Measurements from ENCODE around the gene PSMA7. TPM values are rescaled to one million over a fixed set of nuclear protein-coding genes. Genes with fewer than 3 reads are reported as not detected.

Gene PSMA7
- polyA plus RNA-seq, 1 donor (not counting 4 experiments of a cell fraction or from before 2014, with no cell fraction given): 383 TPM

DNA sequence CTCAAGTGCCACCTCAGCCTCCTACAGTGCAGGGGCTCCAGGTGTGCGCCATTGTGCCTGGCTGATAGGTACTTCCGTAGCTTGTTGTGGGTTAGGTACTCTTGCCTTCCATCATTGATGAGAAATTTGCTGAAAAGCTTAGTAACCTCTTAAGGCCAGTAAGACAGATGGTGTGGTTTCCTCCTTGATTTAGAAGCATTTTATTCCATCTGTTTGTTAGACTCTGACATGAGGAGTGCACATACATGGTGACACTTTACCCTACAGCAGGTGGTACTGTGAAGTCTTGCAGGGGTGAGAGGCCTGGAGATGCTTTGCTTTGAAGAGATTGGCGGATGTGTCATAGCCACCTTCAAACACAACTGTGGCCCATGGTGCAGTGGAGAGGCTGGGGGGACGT is 24.9 kb upstream of the PSMA7 start:
- no peak for FAIRE-seq
- H3K36me3 ChIP-seq (ENCODE audit: control insufficient read depth in 2 of 2, extremely low read depth in 1 of 2, insufficient read depth in 2 of 2, low read length in 2 of 2): peaks cover 18 to 19% of the 10 kb centered on the region in 2 experiments

DNA sequence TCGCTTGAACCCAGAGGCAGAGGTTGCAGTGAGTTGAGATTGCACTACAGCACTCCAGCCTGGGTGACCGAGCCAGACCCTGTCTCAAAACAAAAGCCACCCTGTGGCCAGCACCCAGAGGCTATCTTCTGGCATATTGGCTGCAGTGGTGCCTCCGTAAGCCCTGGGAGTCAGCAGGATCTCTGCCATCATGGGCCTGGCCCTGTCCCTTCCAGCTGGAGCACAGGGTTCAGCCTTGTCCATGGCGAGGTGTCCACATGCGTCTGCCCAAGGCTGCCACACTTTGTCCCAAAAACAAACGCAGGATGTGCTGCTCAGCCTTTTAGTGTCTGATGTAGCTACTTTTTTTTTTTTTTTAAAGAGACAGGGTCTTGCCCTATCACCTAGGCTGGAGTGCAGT is 24.3 kb upstream of the PSMA7 start:
- Histone ChIP-seq H3K79me2 (ENCODE audit: control insufficient read depth, insufficient read depth, low read length) (no peaks in the 10 kb centered on the region), H3K4me2 (ENCODE audit: control insufficient read depth, extremely low read depth, insufficient read depth, low read depth, low read length) (no peak overlapping the region), H3K36me3 (ENCODE audit: control insufficient read depth in 2 of 2, extremely low read depth in 1 of 2, insufficient read depth in 2 of 2, low read length in 2 of 2) (peaks cover 18 to 20% of the 10 kb centered on the region in 2 experiments), H3K9ac (ENCODE audit: control insufficient read depth, extremely low read depth, insufficient read depth, low read length) (no peak overlapping the region), H3K9me3 (ENCODE audit: control insufficient read depth, low read depth, low read length) (no peaks in the 10 kb centered on the region), H2AFZ (ENCODE audit: control insufficient read depth, low read length) (no peak overlapping the region), H3K4me1 (ENCODE audit: control insufficient read depth, extremely low read depth, insufficient read depth, low read length) (no peaks in the 10 kb centered on the region), H4K20me1 (ENCODE audit: control insufficient read depth, extremely low read depth, insufficient read depth, low read length) (no peaks in the 10 kb centered on the region), H3K27me3 (ENCODE audit: control insufficient read depth, extremely low read depth, insufficient read depth, low read length) (no peaks in the 10 kb centered on the region), H3K27ac (ENCODE audit: control insufficient read depth, insufficient read depth, low read length) (no peak overlapping the region), H3K4me3 (ENCODE audit: control insufficient read depth in 2 of 3, extremely low read depth in 1 of 3, insufficient read depth in 2 of 3, low read depth in 1 of 3, low read length in 3 of 3) (no peak overlapping the region), H3K9me1 (ENCODE audit: control insufficient read depth, extremely low read depth, insufficient read depth, low read length) (no peaks in the 10 kb centered on the region)
- no peak for DNase-seq (ENCODE audit: low read depth, low spot score)
- no peak for FAIRE-seq
- dilution Hi-C loops (cut with MboI; ENCODE audit: extremely low pct_ligation_motif_present, low sequenced_read_pairs): no loop called here
- no peak for TF ChIP-seq EZH2 (IDR thresholded peaks at IDR 0.05; ENCODE audit: low read length)
- TF ChIP-seq, protein P1, sequence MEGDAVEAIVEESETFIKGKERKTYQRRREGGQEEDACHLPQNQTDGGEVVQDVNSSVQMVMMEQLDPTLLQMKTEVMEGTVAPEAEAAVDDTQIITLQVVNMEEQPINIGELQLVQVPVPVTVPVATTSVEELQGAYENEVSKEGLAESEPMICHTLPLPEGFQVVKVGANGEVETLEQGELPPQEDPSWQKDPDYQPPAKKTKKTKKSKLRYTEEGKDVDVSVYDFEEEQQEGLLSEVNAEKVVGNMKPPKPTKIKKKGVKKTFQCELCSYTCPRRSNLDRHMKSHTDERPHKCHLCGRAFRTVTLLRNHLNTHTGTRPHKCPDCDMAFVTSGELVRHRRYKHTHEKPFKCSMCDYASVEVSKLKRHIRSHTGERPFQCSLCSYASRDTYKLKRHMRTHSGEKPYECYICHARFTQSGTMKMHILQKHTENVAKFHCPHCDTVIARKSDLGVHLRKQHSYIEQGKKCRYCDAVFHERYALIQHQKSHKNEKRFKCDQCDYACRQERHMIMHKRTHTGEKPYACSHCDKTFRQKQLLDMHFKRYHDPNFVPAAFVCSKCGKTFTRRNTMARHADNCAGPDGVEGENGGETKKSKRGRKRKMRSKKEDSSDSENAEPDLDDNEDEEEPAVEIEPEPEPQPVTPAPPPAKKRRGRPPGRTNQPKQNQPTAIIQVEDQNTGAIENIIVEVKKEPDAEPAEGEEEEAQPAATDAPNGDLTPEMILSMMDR (optimal IDR thresholded peaks at IDR 0.05 in 1 of 3, IDR thresholded peaks at IDR 0.05 in 1 of 3, conservative IDR thresholded peaks at IDR 0.05 in 1 of 3; ENCODE audit: extremely low read depth in 1 of 3, insufficient read depth in 2 of 3, low read length in 3 of 3): no peak

More for the DNA sequence above, 24.9 kb upstream of the PSMA7 start:
- TF ChIP-seq EZH2 (IDR thresholded peaks at IDR 0.05; ENCODE audit: low read length): no peak
- TF ChIP-seq, protein P1 (optimal IDR thresholded peaks at IDR 0.05 in 1 of 3, IDR thresholded peaks at IDR 0.05 in 1 of 3, conservative IDR thresholded peaks at IDR 0.05 in 1 of 3; ENCODE audit: extremely low read depth in 1 of 3, insufficient read depth in 2 of 3, low read length in 3 of 3): no peak
- Histone ChIP-seq H3K79me2 (ENCODE audit: control insufficient read depth, insufficient read depth, low read length) (no peaks in the 10 kb centered on the region), H2AFZ (ENCODE audit: control insufficient read depth, low read length) (no peak overlapping the region), H3K27me3 (ENCODE audit: control insufficient read depth, extremely low read depth, insufficient read depth, low read length) (no peaks in the 10 kb centered on the region), H3K4me3 (ENCODE audit: control insufficient read depth in 2 of 3, extremely low read depth in 1 of 3, insufficient read depth in 2 of 3, low read depth in 1 of 3, low read length in 3 of 3) (no peak overlapping the region), H3K9ac (ENCODE audit: control insufficient read depth, extremely low read depth, insufficient read depth, low read length) (no peak overlapping the region), H3K4me1 (ENCODE audit: control insufficient read depth, extremely low read depth, insufficient read depth, low read length) (no peaks in the 10 kb centered on the region), H4K20me1 (ENCODE audit: control insufficient read depth, extremely low read depth, insufficient read depth, low read length) (no peaks in the 10 kb centered on the region), H3K4me2 (ENCODE audit: control insufficient read depth, extremely low read depth, insufficient read depth, low read depth, low read length) (no peak overlapping the region), H3K9me1 (ENCODE audit: control insufficient read depth, extremely low read depth, insufficient read depth, low read length) (no peaks in the 10 kb centered on the region), H3K9me3 (ENCODE audit: control insufficient read depth, low read depth, low read length) (no peaks in the 10 kb centered on the region), H3K27ac (ENCODE audit: control insufficient read depth, insufficient read depth, low read length) (no peak overlapping the region)
- DNase-seq (ENCODE audit: low read depth, low spot score): no peak
- dilution Hi-C loops (cut with MboI; ENCODE audit: extremely low pct_ligation_motif_present, low sequenced_read_pairs): no loop called here

Data from keratinocyte (primary cell).